ENCODE results near the gene ELFN2. TPM values are rescaled to one million over a fixed set of nuclear protein-coding genes. Genes with fewer than 3 reads are reported as not detected.

Gene ELFN2
- total and polyA plus RNA-seq, 8 donors: 0.70 to 4.9 (median 1.5) TPM

GRCh38 chr22:37394341-37394740 is 32.9 kb downstream of the ELFN2 start:
- Histone ChIP-seq H3K4me3 (no peak overlapping the region), H3K4me1 (no peaks in the 10 kb centered on the region), H3K9me3 (no peaks in the 10 kb centered on the region), H3K36me3 (no peaks in the 10 kb centered on the region), H3K27ac (no peak overlapping the region), H3K27me3 (no peaks in the 10 kb centered on the region)
- no peak for TF ChIP-seq CTCF (IDR thresholded peaks at IDR 0.05)
- DNase-seq (no peak), ATAC-seq (no peak)
- intact Hi-C loops (cut with DNase I): no loop called here

GRCh38 chr22:37393746-37394145 is 33.5 kb downstream of the ELFN2 start:
- no peaks in the 10 kb centered on the region for H3K9me3 ChIP-seq
- H3K36me3 ChIP-seq: no peaks in the 10 kb centered on the region
- no peak overlapping the region for H3K27ac ChIP-seq
- H3K27me3 ChIP-seq: peaks cover 0 to 6% of the 10 kb centered on the region in 2 donors
- DNase-seq (no peak), ATAC-seq (no peak)
- TF ChIP-seq CTCF (IDR thresholded peaks at IDR 0.05): no peak
- no peaks in the 10 kb centered on the region for H3K4me1 ChIP-seq
- intact Hi-C loops (cut with DNase I): no loop called here
- H3K4me3 ChIP-seq: no peak overlapping the region

- TF ChIP-seq CTCF (IDR thresholded peaks at IDR 0.05): no peak
- ATAC-seq (no peak), DNase-seq (no peak)
- Histone ChIP-seq H3K9me3 (no peaks in the 10 kb centered on the region), H3K4me1 (no peaks in the 10 kb centered on the region), H3K27me3 (peaks cover 0 to 7% of the 10 kb centered on the region in 2 donors), H3K4me3 (no peak overlapping the region), H3K36me3 (no peaks in the 10 kb centered on the region), H3K27ac (no peak overlapping the region)
- intact Hi-C loops (cut with DNase I): no loop called here
Observed at GRCh38 chr22:37392721-37393328, 34.5 kb downstream of the ELFN2 start.

- Histone ChIP-seq H3K36me3 (no peaks in the 10 kb centered on the region), H3K9me3 (no peaks in the 10 kb centered on the region), H3K4me3 (no peak overlapping the region), H3K4me1 (no peaks in the 10 kb centered on the region), H3K27me3 (peaks cover 0 to 19% of the 10 kb centered on the region in 2 donors), H3K27ac (no peak overlapping the region)
- ATAC-seq (no peak), DNase-seq (no peak)
- intact Hi-C loops (cut with DNase I): no loop called here
- TF ChIP-seq CTCF (IDR thresholded peaks at IDR 0.05): no peak
Observed at GRCh38 chr22:37391702-37392101, 35.6 kb downstream of the ELFN2 start.

- Histone ChIP-seq H3K36me3 (no peaks in the 10 kb centered on the region), H3K4me3 (no peak overlapping the region), H3K9me3 (no peaks in the 10 kb centered on the region), H3K4me1 (no peaks in the 10 kb centered on the region), H3K27me3 (peaks cover 0 to 23% of the 10 kb centered on the region in 2 donors), H3K27ac (no peak overlapping the region)
- ATAC-seq (no peak), DNase-seq (no peak)
- intact Hi-C loops (cut with DNase I): no loop called here
- TF ChIP-seq CTCF (IDR thresholded peaks at IDR 0.05): no peak
Observed at GRCh38 chr22:37390075-37390474, 37.2 kb downstream of the ELFN2 start.

All from left lung (tissue), 10 donors.